T-helper 1 cell treated with Interleukin-12 subunit alpha and Interleukin-12 subunit beta and Interleukin-4 antibody, amounts not matched to agents 30 μg/mL and 1 μg/mL, for 36 hours (primary cell): ENCODE data around the gene KISS1.
"Not testable (repeated sequence)": the region's sequence is repeated elsewhere in the genome, so short reads cannot be mapped to it uniquely, and the experiment has no call there.

Experiments
- H3K27ac Mint-ChIP-seq: one replicate; pipeline ENCODE4 v1.8.0; 2021; ENCODE audit warnings: mild to moderate bottlenecking, mixed read lengths
- H3K27me3 Mint-ChIP-seq: one replicate; pipeline ENCODE4 v1.8.0; 2021; ENCODE audit warnings: low read depth, mixed read lengths
- H3K36me3 Mint-ChIP-seq: one replicate; pipeline ENCODE4 v1.8.0; 2021; ENCODE audit warnings: low read depth, mixed read lengths
- H3K4me1 Mint-ChIP-seq: one replicate; pipeline ENCODE4 v1.8.0; 2021; ENCODE audit warnings: low read depth, mixed read lengths
- H3K4me3 Mint-ChIP-seq: one replicate; pipeline ENCODE4 v1.8.0; 2021; ENCODE audit warnings: mild to moderate bottlenecking, moderate library complexity, mixed read lengths
- H3K9me3 Mint-ChIP-seq: one replicate; pipeline ENCODE4 v1.8.0; 2021; ENCODE audit warnings: mixed read lengths

Gene KISS1, protein sequence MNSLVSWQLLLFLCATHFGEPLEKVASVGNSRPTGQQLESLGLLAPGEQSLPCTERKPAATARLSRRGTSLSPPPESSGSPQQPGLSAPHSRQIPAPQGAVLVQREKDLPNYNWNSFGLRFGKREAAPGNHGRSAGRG

DNA sequence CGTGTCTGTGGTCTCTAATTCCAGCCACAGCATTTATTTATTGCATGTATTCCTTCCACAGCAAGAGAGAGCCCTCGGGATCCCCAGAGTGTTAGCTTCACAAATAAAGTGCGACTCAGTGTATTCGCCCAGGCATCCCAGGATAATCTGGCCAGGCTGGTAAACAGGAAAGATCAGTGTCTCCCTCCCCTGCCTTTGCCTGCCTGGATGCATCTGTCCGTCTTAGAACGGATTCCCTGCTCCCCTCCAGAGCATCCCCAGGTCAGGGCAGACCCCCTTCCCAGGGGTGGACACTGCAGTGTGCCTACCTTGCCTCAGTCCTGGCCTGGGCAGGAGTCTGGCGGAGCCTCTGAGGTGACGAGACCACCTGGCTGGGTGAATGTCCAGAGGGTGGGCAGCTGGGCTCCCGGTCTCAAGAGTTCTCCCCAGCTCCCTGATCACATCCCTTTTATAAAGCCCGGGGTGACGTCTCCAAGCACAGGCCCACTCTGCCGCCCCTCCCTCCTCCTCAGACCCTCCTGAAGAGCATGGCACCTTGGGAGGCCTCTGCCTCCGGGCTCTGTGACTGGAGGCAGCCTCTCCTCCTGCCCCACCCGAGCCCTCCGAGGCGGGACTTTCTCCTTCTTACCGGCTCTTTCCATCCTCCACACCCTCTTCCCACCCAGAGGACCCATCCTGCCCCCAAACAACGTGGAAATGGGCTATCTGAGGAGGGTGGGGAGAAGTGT, at the start of gene KISS1:
Gene KISS1, minus strand, starts transcription at position 424 of the 728 bp plus-strand sequence. CDS start 3,615 bp downstream, outside the sequence.
- Mint-ChIP-seq H3K9me3 (peaks cover 3% of the 10 kb centered on the region), H3K27me3 (peaks cover 11% of the 10 kb centered on the region), H3K27ac (no peak within 1 kb of the TSS), H3K36me3 (no peaks in the 10 kb centered on the region), H3K4me1 (no peaks in the 10 kb centered on the region), H3K4me3 (no peak within 1 kb of the TSS)

DNA sequence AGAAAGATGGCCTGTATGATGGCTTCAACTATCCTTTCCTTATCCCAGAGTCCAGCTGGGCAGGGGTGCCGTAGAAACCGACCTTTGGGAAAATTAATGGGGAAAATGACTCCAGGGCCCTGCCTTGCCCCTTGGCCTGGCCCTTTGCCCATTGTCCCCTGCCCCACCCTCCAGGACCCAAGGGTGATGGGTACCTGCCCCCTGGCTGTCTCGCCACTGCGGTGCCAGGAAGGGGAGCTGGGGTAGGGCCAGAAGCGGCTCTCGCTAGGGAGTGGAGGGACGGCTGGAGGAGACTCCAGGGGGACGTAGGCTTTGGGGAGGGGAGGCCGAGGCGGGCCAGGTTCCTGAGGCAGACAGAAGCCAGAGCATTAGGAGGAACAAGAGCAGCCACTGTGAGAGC, 46.6 kb upstream of the KISS1 start:
- H3K9me3 Mint-ChIP-seq, result no peaks in the 10 kb centered on the region
- no peaks in the 10 kb centered on the region for H3K36me3 Mint-ChIP-seq
- no peak overlapping the region for H3K27ac Mint-ChIP-seq
- H3K4me1 Mint-ChIP-seq, result no peaks in the 10 kb centered on the region
- no peak overlapping the region for H3K4me3 Mint-ChIP-seq
- no peaks in the 10 kb centered on the region for H3K27me3 Mint-ChIP-seq

DNA sequence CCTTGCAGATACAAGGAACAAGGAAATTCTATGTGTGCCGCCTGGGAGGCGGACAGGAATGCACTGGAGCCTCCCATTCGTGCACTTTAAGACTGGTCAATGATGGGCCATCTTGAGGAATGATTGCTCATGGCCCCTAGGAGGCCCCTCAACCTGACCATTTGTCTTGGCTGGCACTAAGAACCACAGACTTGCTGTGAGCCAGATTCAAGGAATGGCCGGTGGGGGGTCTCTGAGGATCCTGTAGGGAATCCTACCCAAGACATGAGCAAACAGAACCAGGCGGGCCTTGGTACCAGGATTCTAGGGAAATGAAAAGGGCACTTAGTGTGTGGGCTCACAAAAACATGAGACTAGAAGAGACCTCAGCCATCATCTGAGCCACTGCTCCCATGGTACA, 45.6 kb upstream of the KISS1 start:
- no peaks in the 10 kb centered on the region for H3K9me3 Mint-ChIP-seq
- no peaks in the 10 kb centered on the region for H3K36me3 Mint-ChIP-seq
- H3K4me1 Mint-ChIP-seq, result no peaks in the 10 kb centered on the region
- H3K27ac Mint-ChIP-seq, result no peak overlapping the region
- H3K27me3 Mint-ChIP-seq, result no peaks in the 10 kb centered on the region
- H3K4me3 Mint-ChIP-seq, result no peak overlapping the region

DNA sequence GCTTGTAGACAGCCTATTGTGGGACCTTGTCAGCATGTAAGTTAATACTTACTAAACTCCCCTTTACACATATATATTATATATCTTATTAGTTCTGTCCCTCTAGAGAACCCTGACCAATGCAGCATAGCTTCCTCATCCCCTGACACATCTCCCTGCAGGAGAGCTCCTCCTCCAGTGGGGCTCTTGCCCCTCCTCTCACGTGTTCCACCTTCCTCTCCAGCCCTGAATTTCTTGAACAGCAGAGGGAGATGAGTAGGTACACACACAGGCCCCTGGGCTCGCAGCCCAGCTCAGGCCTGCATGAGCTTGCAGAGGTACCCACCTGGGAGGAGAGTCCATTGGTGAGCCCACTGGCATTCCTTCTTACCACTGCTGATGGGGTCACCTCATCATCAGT, 44.8 kb upstream of the KISS1 start:
- peaks cover under 1% of the 10 kb centered on the region for H3K27me3 Mint-ChIP-seq
- no peaks in the 10 kb centered on the region for H3K9me3 Mint-ChIP-seq
- no peak overlapping the region for H3K4me3 Mint-ChIP-seq
- no peaks in the 10 kb centered on the region for H3K36me3 Mint-ChIP-seq
- no peaks in the 10 kb centered on the region for H3K4me1 Mint-ChIP-seq
- H3K27ac Mint-ChIP-seq, result no peak overlapping the region

DNA sequence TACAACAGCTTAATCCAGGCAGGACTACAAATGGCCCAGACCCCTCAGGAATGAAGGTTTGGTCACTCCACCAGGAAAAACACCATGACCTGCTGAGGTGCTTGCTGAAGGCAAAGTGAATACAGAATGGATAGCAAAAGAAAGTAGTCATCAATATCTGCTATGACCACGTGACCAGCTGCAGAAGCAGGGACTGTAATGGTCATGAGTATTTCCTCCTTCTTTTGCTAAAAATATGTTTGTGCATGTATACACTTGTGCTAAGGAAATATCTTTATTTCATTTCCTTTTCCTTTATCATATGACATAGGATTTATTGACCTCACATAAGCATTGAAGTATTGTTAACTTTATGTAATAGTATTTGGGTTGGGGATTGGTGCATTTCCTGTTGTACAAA, 43.9 kb upstream of the KISS1 start:
- no peaks in the 10 kb centered on the region for H3K36me3 Mint-ChIP-seq
- H3K4me3 Mint-ChIP-seq, result no peak overlapping the region
- no peaks in the 10 kb centered on the region for H3K4me1 Mint-ChIP-seq
- H3K27me3 Mint-ChIP-seq, result peaks cover 5% of the 10 kb centered on the region
- H3K9me3 Mint-ChIP-seq, result no peaks in the 10 kb centered on the region
- H3K27ac Mint-ChIP-seq, result no peak overlapping the region

DNA sequence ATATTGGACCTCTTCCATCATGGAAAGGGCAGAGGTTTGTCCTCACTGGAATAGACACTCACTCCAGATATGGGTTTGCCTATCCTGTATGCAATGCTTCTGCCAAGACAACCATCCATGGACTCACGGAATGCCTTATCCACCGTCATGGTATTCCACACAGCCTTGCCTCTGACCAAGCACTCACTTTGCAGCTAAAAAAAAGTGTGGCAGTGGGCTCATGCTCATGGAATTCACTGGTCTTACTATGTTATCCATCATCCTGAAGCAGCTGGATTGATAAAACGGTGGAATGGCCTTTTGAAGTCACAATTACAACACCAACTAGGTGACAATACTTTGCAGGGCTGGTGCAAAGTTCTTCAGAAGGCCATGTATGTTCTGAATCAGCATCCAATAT, 43.1 kb upstream of the KISS1 start:
- H3K36me3 Mint-ChIP-seq, H3K27me3 Mint-ChIP-seq, H3K9me3 Mint-ChIP-seq, H3K27ac Mint-ChIP-seq, H3K4me1 Mint-ChIP-seq, H3K4me3 Mint-ChIP-seq: not testable (repeated sequence)

DNA sequence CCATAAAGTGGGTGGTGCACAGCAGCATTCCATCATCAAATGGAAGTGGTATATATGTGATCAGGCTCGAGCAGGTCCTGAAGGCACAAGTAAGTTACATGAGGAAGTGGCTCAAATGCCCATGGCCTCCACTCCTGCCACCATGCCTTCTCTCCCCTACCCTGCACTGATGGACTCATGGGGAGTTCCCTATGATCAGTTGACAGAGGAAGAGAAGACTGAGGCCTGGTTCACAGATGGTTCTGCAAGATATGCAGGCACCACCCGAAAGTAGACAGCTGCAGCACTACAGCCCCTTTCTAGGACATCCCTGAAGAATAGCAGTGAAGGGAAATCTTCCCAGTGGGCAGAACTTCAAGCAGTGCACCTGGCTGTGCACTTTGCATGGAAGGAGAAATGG, 42.2 kb upstream of the KISS1 start:
- H3K4me3 Mint-ChIP-seq, H3K36me3 Mint-ChIP-seq, H3K4me1 Mint-ChIP-seq, H3K9me3 Mint-ChIP-seq, H3K27me3 Mint-ChIP-seq, H3K27ac Mint-ChIP-seq: not testable (repeated sequence)

DNA sequence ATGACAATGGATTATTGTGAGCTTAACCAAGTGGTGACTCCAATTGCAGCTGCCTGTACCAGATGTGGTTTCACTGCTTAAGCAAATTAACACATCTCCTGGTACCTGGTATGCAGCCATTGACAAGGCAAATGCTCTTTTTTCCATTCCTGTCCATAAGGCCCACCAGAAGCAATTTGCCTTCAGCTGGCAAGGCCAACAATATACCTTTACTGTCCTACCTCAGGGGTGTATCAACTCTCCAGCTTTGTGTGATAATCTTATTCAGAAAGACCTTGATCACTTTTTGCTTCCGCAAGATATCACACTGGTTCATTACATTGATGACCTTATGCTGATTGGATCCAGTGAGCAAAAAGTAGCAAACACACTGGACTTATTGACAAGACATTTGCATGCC, 41.2 kb upstream of the KISS1 start:
- not testable (repeated sequence) for H3K4me1 Mint-ChIP-seq, H3K4me3 Mint-ChIP-seq, H3K36me3 Mint-ChIP-seq, H3K9me3 Mint-ChIP-seq, H3K27me3 Mint-ChIP-seq, H3K27ac Mint-ChIP-seq

DNA sequence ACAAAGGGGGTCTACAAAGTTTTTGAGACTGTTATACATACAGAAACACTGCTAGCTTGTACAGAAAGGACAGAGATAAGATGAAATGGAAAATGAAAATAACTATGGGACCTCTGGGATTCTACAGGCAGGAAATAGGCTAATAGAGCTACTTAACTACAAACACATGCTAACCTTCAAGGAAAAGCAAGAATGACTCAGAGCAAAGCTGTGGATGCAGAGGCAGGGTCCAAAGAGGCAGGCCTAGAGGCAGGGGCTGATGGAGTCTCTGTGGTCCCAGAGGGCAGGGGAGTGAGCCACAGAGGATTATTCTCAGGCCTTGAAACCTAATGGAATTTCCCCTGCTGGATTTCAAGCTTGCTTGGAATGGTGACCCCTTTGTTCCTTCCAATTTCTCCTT, 36.2 kb upstream of the KISS1 start:
- Mint-ChIP-seq H3K27me3 (peaks cover 5% of the 10 kb centered on the region), H3K36me3 (no peaks in the 10 kb centered on the region), H3K4me1 (no peaks in the 10 kb centered on the region), H3K9me3 (no peaks in the 10 kb centered on the region), H3K4me3 (no peak overlapping the region), H3K27ac (no peak overlapping the region)

DNA sequence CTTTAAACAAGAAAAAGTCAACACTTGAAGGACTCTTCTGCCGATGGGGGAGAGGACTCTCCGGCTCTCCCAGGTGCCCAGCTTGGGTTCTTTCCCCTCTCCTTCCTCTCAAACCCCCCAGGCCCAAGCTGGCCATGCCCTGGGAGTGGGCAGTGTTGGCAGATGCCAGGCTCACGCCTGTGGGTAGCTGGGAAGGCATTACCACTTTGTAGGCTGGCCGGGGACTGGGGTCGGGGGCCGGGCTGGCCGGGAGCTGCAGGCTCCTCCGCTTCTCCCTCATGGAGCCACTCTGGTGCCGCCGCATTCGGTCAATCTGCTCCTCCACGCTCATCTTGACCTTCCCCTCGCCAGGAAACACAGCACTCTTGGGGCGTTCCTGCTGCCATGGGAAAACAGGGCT, 33.9 kb upstream of the KISS1 start:
- no peaks in the 10 kb centered on the region for H3K27me3 Mint-ChIP-seq
- H3K4me1 Mint-ChIP-seq, result no peaks in the 10 kb centered on the region
- no peak overlapping the region for H3K4me3 Mint-ChIP-seq
- no peaks in the 10 kb centered on the region for H3K9me3 Mint-ChIP-seq
- no peak overlapping the region for H3K27ac Mint-ChIP-seq
- H3K36me3 Mint-ChIP-seq, result no peaks in the 10 kb centered on the region

DNA sequence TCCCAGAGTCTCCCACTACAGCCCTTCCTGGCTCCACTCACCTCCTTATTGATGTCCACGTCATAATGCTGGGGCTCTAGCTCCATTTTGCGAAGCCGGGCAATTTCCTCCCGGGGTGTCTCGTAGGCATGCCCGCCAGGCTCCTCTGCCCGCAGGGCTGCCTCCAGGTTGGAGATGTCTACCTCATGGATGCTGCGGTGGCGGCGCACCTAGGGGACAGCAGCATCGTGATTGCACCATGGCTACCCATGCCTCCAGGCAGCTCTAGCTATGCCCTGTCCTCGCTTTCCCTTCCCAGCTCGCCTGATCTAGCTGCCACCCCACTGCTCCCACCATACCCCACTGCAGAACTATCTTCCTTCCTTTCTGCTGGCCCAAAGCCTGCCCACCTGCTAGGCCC, 32.6 kb upstream of the KISS1 start:
- no peaks in the 10 kb centered on the region for H3K9me3 Mint-ChIP-seq
- no peak overlapping the region for H3K4me3 Mint-ChIP-seq
- no peaks in the 10 kb centered on the region for H3K36me3 Mint-ChIP-seq
- no peaks in the 10 kb centered on the region for H3K27me3 Mint-ChIP-seq
- no peaks in the 10 kb centered on the region for H3K4me1 Mint-ChIP-seq
- H3K27ac Mint-ChIP-seq, result no peak overlapping the region

DNA sequence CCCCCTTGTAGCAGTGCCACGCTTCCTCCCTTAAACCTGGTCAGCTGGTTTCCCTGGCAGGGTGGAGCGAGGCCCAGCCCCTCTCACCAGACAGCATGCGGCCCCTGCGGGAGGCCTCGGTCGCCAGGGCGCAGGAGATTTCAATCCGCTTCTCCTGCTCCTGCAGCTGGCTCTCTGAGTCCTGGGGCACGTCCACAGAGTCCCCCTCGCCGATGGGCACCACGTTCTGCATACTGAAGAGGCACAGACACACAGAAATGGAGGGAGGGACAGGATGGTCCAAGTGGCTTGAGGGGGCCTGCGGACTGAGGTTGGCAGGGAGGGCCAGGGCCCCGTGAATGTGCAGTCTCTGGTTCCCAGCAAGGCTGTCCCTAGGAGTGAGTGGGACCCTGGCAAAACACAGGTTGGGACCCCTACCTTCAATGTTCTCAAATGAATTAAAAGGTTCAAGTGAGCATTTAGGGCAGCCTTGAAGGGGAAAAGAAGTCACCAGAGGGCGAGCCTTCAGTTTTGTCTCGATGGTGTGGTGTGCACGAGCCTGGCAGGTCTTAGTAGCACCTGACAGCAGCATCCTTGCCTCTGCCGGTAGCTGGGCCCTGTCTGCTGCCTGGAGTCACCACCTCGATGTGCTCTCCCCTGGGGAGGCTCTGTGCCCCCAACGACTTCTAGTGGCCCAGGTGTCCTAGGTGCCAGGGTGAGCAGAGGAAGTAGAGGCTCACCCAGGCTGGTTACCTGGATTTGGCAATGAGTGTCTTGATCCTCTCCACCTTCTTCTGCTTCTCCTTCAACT, 31.9 kb upstream of the KISS1 start:
- H3K27me3 Mint-ChIP-seq, result no peaks in the 10 kb centered on the region
- H3K4me3 Mint-ChIP-seq, result no peak overlapping the region
- no peaks in the 10 kb centered on the region for H3K4me1 Mint-ChIP-seq
- H3K9me3 Mint-ChIP-seq, result no peaks in the 10 kb centered on the region
- H3K36me3 Mint-ChIP-seq, result no peaks in the 10 kb centered on the region
- no peak overlapping the region for H3K27ac Mint-ChIP-seq

DNA sequence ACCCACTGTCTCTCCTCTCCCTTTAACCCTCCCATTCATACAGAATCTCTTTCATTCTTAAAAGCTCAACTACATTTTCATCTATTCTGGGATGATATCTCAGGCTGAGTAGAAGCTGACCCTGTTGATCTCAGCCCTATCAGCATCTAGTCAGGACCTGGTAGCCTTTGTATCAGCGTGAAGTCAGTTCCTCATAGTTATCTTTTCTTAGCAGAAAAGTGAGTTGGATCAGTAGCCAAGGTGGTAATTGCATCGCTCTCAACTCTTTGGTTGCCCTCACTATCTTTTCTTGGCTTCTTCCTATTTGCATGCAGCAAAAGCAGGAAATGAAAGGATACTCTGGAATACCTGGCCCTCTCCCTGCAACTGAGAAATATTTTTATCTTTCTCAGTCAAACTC, 31.1 kb upstream of the KISS1 start:
- Mint-ChIP-seq H3K4me3 (no peak overlapping the region), H3K4me1 (no peaks in the 10 kb centered on the region), H3K27ac (no peak overlapping the region), H3K27me3 (no peaks in the 10 kb centered on the region), H3K9me3 (no peaks in the 10 kb centered on the region), H3K36me3 (no peaks in the 10 kb centered on the region)

DNA sequence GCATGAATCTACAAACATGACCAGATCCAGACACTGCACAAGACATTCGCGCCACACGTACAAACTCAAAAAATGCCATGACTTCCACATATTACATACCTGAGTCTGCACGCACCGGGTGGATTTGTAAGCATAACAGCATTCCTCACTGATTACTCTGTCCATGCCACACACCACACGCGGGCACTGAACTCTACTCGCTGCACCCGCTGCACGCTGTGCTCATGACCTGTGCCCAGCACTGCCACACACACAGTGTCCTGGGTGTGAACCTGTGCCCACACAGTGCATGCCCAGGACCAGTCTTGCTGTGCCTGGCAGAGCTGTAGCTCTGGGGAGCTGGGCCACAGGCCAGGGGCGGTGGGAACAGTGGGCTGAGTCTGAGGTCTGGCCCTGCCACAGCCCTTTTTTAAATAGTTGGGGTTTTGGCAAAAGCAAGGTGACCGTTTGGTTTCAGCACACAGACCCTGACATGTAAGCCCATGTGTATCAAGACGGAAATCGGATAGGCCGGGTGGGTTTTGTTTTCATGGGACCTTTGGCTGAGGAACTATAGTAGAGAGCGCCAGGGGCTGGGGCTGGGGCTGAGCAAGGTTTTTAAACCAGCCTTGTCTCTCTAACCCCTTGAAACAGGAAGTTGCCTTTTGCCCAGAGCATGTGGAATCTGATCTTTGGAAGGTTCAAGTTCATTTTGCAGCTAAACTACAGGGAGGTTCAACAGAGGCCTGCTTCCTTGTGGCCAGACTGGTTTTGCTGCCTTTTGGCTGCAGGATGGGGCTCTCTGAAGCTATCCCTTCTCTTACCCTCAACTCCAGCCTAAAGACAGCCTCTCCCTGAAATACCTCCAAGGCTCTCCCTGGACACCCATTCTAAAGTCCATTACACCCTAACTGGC, 29.8 kb upstream of the KISS1 start:
- Mint-ChIP-seq H3K36me3 (no peaks in the 10 kb centered on the region), H3K27me3 (no peaks in the 10 kb centered on the region), H3K27ac (no peak overlapping the region), H3K9me3 (no peaks in the 10 kb centered on the region), H3K4me3 (no peak overlapping the region), H3K4me1 (no peaks in the 10 kb centered on the region)
